H1 (cell line): ENCODE data around the gene NUTM2F. TPM values are rescaled to one million over a fixed set of nuclear protein-coding genes. Genes with fewer than 3 reads are reported as not detected.
"Not testable (repeated sequence)": the region's sequence is repeated elsewhere in the genome, so short reads cannot be mapped to it uniquely, and the experiment has no call there.

Experiments
- CTCF ChIA-PET: fragments of 300-600 bp; sonication (Branson Sonifier 250); formaldehyde crosslinking; loops from one replicate; lab custom pipeline; 2021; ENCODE audit not compliant: partially characterized antibody; lab: Charles Lee
- POLR2A ChIA-PET: fragments of 300-600 bp; sonication (Branson Sonifier 250); formaldehyde crosslinking; loops from one replicate; lab custom pipeline; 2021; ENCODE audit warnings: inconsistent platforms; ENCODE audit not compliant: partially characterized antibody; lab: Charles Lee
- DNase-seq, 2 experiments: peaks; one replicate each; pipeline versions ENCODE4 v3.0.0 to v3.0.0-alpha.2; 2010 to 2022; ENCODE audit warnings: low spot score in 2 of 2, low read depth in 1 of 2, mixed read lengths in 1 of 2
- FAIRE-seq: peaks from 2 replicates; lab custom pipeline; 2011; peaks lifted over from hg19 to GRCh38; lab: Jason Lieb, UNC
- H2AFZ ChIP-seq: 2 replicates; pipeline ENCODE4 v1.8.1; 2012; ENCODE audit warnings: low read length, inconsistent platforms
- H2AK5ac ChIP-seq: 2 replicates; pipeline ENCODE4 v1.6.1; 2013; ENCODE audit warnings: low read depth, low read length
- H2BK120ac ChIP-seq: replicated peaks from 2 replicates; pipeline ENCODE3; 2013; ENCODE audit warnings: low read depth, low read length, inconsistent platforms
- H2BK12ac ChIP-seq: 2 replicates; pipeline ENCODE4 v1.6.1; 2013; ENCODE audit warnings: low read depth, low read length
- H2BK15ac ChIP-seq: 2 replicates; pipeline ENCODE4 v1.6.1; 2013; ENCODE audit warnings: low read length
- H2BK20ac ChIP-seq: 2 replicates; pipeline ENCODE4 v1.6.1; 2013; ENCODE audit warnings: low read length
- H2BK5ac ChIP-seq: 2 replicates; pipeline ENCODE4 v1.6.1; 2013; ENCODE audit warnings: low read depth, low read length
- H3K14ac ChIP-seq: 2 replicates; pipeline ENCODE4 v1.6.1; 2013; ENCODE audit warnings: inconsistent platforms; ENCODE audit not compliant: insufficient read length
- H3K18ac ChIP-seq: 2 replicates; pipeline ENCODE4 v1.6.1; 2013; ENCODE audit warnings: low read length; ENCODE audit errors: extremely low read depth
- H3K23ac ChIP-seq: 2 replicates; pipeline ENCODE4 v1.6.1; 2013; ENCODE audit warnings: inconsistent platforms; ENCODE audit not compliant: insufficient read length
- H3K23me2 ChIP-seq: 2 replicates; pipeline ENCODE4 v1.6.1; 2013; ENCODE audit warnings: low read depth, low read length
- H3K27ac ChIP-seq: 2 replicates; pipeline ENCODE4 v1.6.1; 2011; ENCODE audit warnings: low read depth, low read length, inconsistent platforms
- H3K27me3 ChIP-seq, 4 experiments: replicated peaks in 1 of 4; 1 replicate in 1 of 4; 2 replicates in 3 of 4; pipeline versions ENCODE4 v1.6.1 to v1.8.1; 2011 to 2013; ENCODE audit warnings: low read length in 3 of 4, mild to moderate bottlenecking in 3 of 4, inconsistent platforms in 2 of 4, mixed read lengths in 2 of 4, moderate library complexity in 1 of 4; ENCODE audit not compliant: control insufficient read depth in 3 of 4, insufficient read depth in 3 of 4; ENCODE audit errors: extremely low read depth in 1 of 4
- H3K36me3 ChIP-seq, 4 experiments: 2 replicates each; pipeline versions ENCODE4 v1.6.1 to v1.8.1; 2011 to 2013; ENCODE audit warnings: mild to moderate bottlenecking in 4 of 4, low read length in 3 of 4, moderate library complexity in 2 of 4, control low read depth in 1 of 4, inconsistent platforms in 1 of 4; ENCODE audit not compliant: insufficient read depth in 4 of 4, control insufficient read depth in 2 of 4
- H3K4ac ChIP-seq: replicated peaks from 2 replicates; pipeline ENCODE3; 2013; ENCODE audit warnings: low read length, low read depth, mixed read lengths, inconsistent platforms; ENCODE audit not compliant: insufficient read length
- H3K4me1 ChIP-seq, 4 experiments: replicated peaks in 1 of 4; 1 replicate in 1 of 4; 2 replicates in 3 of 4; pipeline versions ENCODE4 v1.6.1 to v1.8.1; 2011 to 2013; ENCODE audit warnings: low read length in 3 of 4, inconsistent platforms in 2 of 4, mixed read lengths in 1 of 4; ENCODE audit not compliant: insufficient read depth in 4 of 4, control insufficient read depth in 3 of 4
- H3K4me2 ChIP-seq, 2 experiments: 2 replicates each; pipeline versions ENCODE4 v1.6.1 to v1.8.1; 2011 to 2013; ENCODE audit warnings: low read depth in 2 of 2, low read length in 2 of 2, control low read depth in 1 of 2, inconsistent platforms in 1 of 2, mild to moderate bottlenecking in 1 of 2; ENCODE audit not compliant: insufficient read depth in 1 of 2
- H3K4me3 ChIP-seq, 4 experiments: fragments of 200-600, 300-600 bp in 1 of 4; sonication (generic), shearing (Covaris generic), sonication (Bioruptor Twin) in 1 of 4; 2 replicates each; pipeline versions ENCODE4 v1.5.1 to v1.8.1; 2011 to 2016; ENCODE audit warnings: low read length in 4 of 4, low read depth in 3 of 4, control low read depth in 2 of 4, inconsistent platforms in 2 of 4, mild to moderate bottlenecking in 2 of 4, mixed read lengths in 1 of 4, moderate library complexity in 1 of 4; ENCODE audit not compliant: insufficient read depth in 2 of 4; ENCODE audit errors: extremely low read depth in 1 of 4
- H3K56ac ChIP-seq: replicated peaks from 2 replicates; pipeline ENCODE3; 2013; ENCODE audit warnings: low read depth, mild to moderate bottlenecking, mixed read lengths, low read length, inconsistent platforms; ENCODE audit not compliant: insufficient read length
- H3K79me1 ChIP-seq: 2 replicates; pipeline ENCODE4 v1.6.1; 2013; ENCODE audit warnings: low read depth, low read length, control low read depth
- H3K79me2 ChIP-seq, 2 experiments: 2 replicates each; pipeline versions ENCODE4 v1.6.1 to v1.8.1; 2012 to 2013; ENCODE audit warnings: low read length in 2 of 2, mild to moderate bottlenecking in 2 of 2, inconsistent platforms in 1 of 2; ENCODE audit not compliant: insufficient read depth in 2 of 2, control insufficient read depth in 1 of 2
- H3K9ac ChIP-seq, 4 experiments: replicated peaks in 1 of 4; 1 replicate in 1 of 4; 2 replicates in 3 of 4; pipeline versions ENCODE4 v1.6.1 to v1.8.1; 2011 to 2013; ENCODE audit warnings: low read depth in 3 of 4, low read length in 3 of 4, control low read depth in 2 of 4, mild to moderate bottlenecking in 2 of 4, moderate library complexity in 2 of 4, inconsistent platforms in 1 of 4; ENCODE audit errors: extremely low read depth in 1 of 4
- H3K9me3 ChIP-seq, 2 experiments: 2 replicates each; pipeline versions ENCODE4 v1.6.1 to v1.8.1; 2012 to 2013; ENCODE audit warnings: mild to moderate bottlenecking in 2 of 2, moderate library complexity in 2 of 2, control low read depth in 1 of 2, inconsistent platforms in 1 of 2, low read depth in 1 of 2, low read length in 1 of 2, mixed read lengths in 1 of 2; ENCODE audit not compliant: insufficient read depth in 2 of 2
- H4K20me1 ChIP-seq, 2 experiments: replicated peaks in 1 of 2; 2 replicates each; pipeline versions ENCODE3 to v1.8.1; 2011 to 2013; ENCODE audit warnings: inconsistent platforms in 2 of 2, low read length in 2 of 2, mild to moderate bottlenecking in 1 of 2; ENCODE audit not compliant: insufficient read depth in 2 of 2, control insufficient read depth in 1 of 2
- H4K5ac ChIP-seq: 2 replicates; pipeline ENCODE4 v1.6.1; 2013; ENCODE audit warnings: low read length, low read depth, mixed read lengths, inconsistent platforms; ENCODE audit not compliant: insufficient read length
- H4K8ac ChIP-seq: 2 replicates; pipeline ENCODE4 v1.8.0; 2013; ENCODE audit warnings: mild to moderate bottlenecking, moderate library complexity, low read length, inconsistent platforms; ENCODE audit not compliant: insufficient read depth; ENCODE audit errors: extremely low read depth
- H4K91ac ChIP-seq: replicated peaks from 2 replicates; pipeline ENCODE3; 2013; ENCODE audit warnings: low read length, mixed read lengths, inconsistent platforms; ENCODE audit not compliant: insufficient read length
- WGBS, 2 experiments: shearing (Covaris generic) in 1 of 2; methylation state at CpG; one replicate each; pipeline versions ENCODE4 v1.1.6 to v1.1.7; 2013 to 2015; ENCODE audit warnings: low lambda C conversion rate in 2 of 2, mixed read lengths in 2 of 2, inconsistent platforms in 1 of 2, low coverage in 1 of 2, missing lambda C conversion rate in 1 of 2; ENCODE audit not compliant: insufficient replicate concordance in 2 of 2, insufficient coverage in 1 of 2, insufficient read length in 1 of 2; ENCODE audit errors: extremely low coverage in 1 of 2, missing lambda C conversion rate in 1 of 2; 5-methylcytosine and 5-hydroxymethylcytosine counted together
- polyA plus RNA-seq, 7 experiments: library from polyadenylated mRNA; depleted of rRNA in 3 of 7; stranded (reverse) in 5 of 7; unstranded in 2 of 7; fragments of >200 nt in 5 of 7; fragments of 200-250 nt in 2 of 7; gene quantifications; 1 replicate in 5 of 7; 2 replicates in 1 of 7; 4 replicates in 1 of 7; pipeline versions ENCODE4 v1.2.1 to v1.2.3, GENCODE V29; 2011 to 2013; ENCODE audit warnings: missing spikeins in 2 of 7, mixed read lengths in 2 of 7
- total RNA-seq: library from RNA; stranded (reverse); fragmentation: NEBNext Ultra II Directional; extraction: Animal tissue kit (Norgen Biotek cat#: 25700); gene quantifications from 2 replicates; pipeline ENCODE4 v1.2.1, GENCODE V29; 2021

The NUTM2F gene
- total and polyA plus RNA-seq, 2 of the 8 experiments (the other 6 are each of a cell fraction or from before 2014, with no cell fraction given) = 0.06 to 0.19 TPM

GRCh38 chr9:94375197-94375596 lies 46.8 kb upstream of the NUTM2F start:
- H3K14ac ChIP-seq, H3K18ac ChIP-seq, H4K20me1 ChIP-seq, H3K56ac ChIP-seq, POLR2A ChIA-PET, H2BK20ac ChIP-seq, H3K23ac ChIP-seq, H3K23me2 ChIP-seq, H4K5ac ChIP-seq, H2BK5ac ChIP-seq, H3K4ac ChIP-seq, H3K27ac ChIP-seq, H2BK15ac ChIP-seq, H2AFZ ChIP-seq, H3K79me1 ChIP-seq, H4K8ac ChIP-seq, H3K27me3 ChIP-seq, H2AK5ac ChIP-seq, H3K4me1 ChIP-seq, CTCF ChIA-PET, DNase-seq, H3K9ac ChIP-seq, H2BK120ac ChIP-seq, H2BK12ac ChIP-seq, H4K91ac ChIP-seq, H3K9me3 ChIP-seq, H3K36me3 ChIP-seq, FAIRE-seq: not testable (repeated sequence)
- 3% methylated on average over 15 of the region's 19 CpGs; no CpG with 5 or more reads in 1 of the 2 experiments for WGBS, 2 experiments
- Histone ChIP-seq H3K4me2 (peak overlapping the region; percentile 54 to 56; a peak in 2 of 4 replicates), H3K79me2 (peaks cover 0 to 24% of the 10 kb centered on the region in 2 experiments; a peak in 2 of 4 replicates), H3K4me3 (peak overlapping the region; percentile 35 to 62 (median 43); a peak in 6 of 8 replicates)
